Body of pancreas (tissue), 4 donors: ENCODE measurements around the gene LPCAT1. TPM values are rescaled to one million over a fixed set of nuclear protein-coding genes. Genes with fewer than 3 reads are reported as not detected.

Experiments
- ATAC-seq: fragments of 150-250 bp; one replicate; pipeline ENCODE4 v1.9.1; 2016
- DNase-seq, 4 donors: peaks; one replicate each; pipeline ENCODE4 v3.0.0-alpha.2; 2019
- H3K27ac ChIP-seq, 4 donors: fragments of 200-600 bp; sonication (generic); 1 replicate in 3 of 4; 2 replicates in 1 of 4; pipeline versions ENCODE4 v1.5.1 to v1.6.1; 2016 to 2019; ENCODE audit warnings: mild to moderate bottlenecking in 1 of 4, mixed read lengths in 1 of 4, moderate library complexity in 1 of 4
- H3K27me3 ChIP-seq, 2 donors: fragments of 200-600 bp; sonication (generic); one replicate each; pipeline ENCODE4 v1.6.0; 2016; ENCODE audit warnings: mild to moderate bottlenecking in 1 of 2
- H3K36me3 ChIP-seq, 2 donors: fragments of 200-600 bp; sonication (generic); replicated peaks in 1 of 2; 2 replicates each; pipeline ENCODE4 v1.5.1; 2016; ENCODE audit warnings: low read depth in 2 of 2; ENCODE audit not compliant: insufficient read depth in 1 of 2
- H3K4me1 ChIP-seq: fragments of 200-600 bp; sonication (generic); one replicate; pipeline ENCODE4 v1.6.0; 2016
- H3K4me3 ChIP-seq, 2 donors: fragments of 200-600 bp; sonication (generic); 1 replicate in 1 of 2; 2 replicates in 1 of 2; pipeline ENCODE4 v1.5.1; 2016 to 2019
- H3K9me3 ChIP-seq, 3 donors: fragments of 200-600 bp; sonication (generic); 1 replicate in 2 of 3; 2 replicates in 1 of 3; pipeline ENCODE4 v1.5.1; 2016
- CTCF ChIP-seq, 7 experiments: fragments of 450-650 bp in 4 of 7; fragments of 200-600 bp in 3 of 7; sonication (generic) in 3 of 7; IDR thresholded peaks; one replicate each; pipeline ENCODE4 v1.5.1; 2016 to 2019; ENCODE audit warnings: antibody characterized with exemption in 7 of 7
- POLR2A ChIP-seq, 3 donors: fragments of 450-650 bp; IDR thresholded peaks; one replicate each; pipeline ENCODE4 v1.6.1; 2016; ENCODE audit warnings: antibody characterized with exemption in 3 of 3, mild to moderate bottlenecking in 2 of 3
- WGBS, 2 donors: methylation state at CpG; one replicate each; pipeline ENCODE4 v1.1.5; 2017; 5-methylcytosine and 5-hydroxymethylcytosine counted together
- intact Hi-C: fragments of 100-400 bp; cut with DNase I; formaldehyde crosslinking; loops from one replicate; pipeline ENCODE4 v1.15.1; 2023
- total RNA-seq, 2 donors: library from RNA; depleted of rRNA; stranded (reverse); fragments of >200 nt; gene quantifications; one replicate each; pipeline ENCODE4 v1.1.0, GENCODE V29; 2016

LPCAT1 gene
- total RNA-seq, 2 donors from 2014 or later, result 17.1 to 21.5 TPM

GRCh38 chr5:1549475-1550030 is 25.8 kb upstream of the LPCAT1 start:
- Histone ChIP-seq H3K4me1 (no peaks in the 10 kb centered on the region), H3K36me3 (no peaks in the 10 kb centered on the region), H3K27ac (no peak overlapping the region), H3K4me3 (no peak overlapping the region), H3K27me3 (no peaks in the 10 kb centered on the region), H3K9me3 (no peaks in the 10 kb centered on the region)
- ATAC-seq, result no peak
- intact Hi-C loops, result no loop called here
- no peak for DNase-seq
- WGBS, 2 donors, result 73 to 75% methylated on average over 13 to 16 of the region's 16 CpGs
- TF ChIP-seq CTCF (IDR thresholded peaks at IDR 0.05), result no peak
- TF ChIP-seq POLR2A (IDR thresholded peaks at IDR 0.05), result no peak

- DNase-seq (no peak), ATAC-seq (no peak)
- Histone ChIP-seq H3K36me3 (no peaks in the 10 kb centered on the region), H3K27ac (no peak overlapping the region), H3K4me3 (no peak overlapping the region), H3K4me1 (no peaks in the 10 kb centered on the region), H3K27me3 (no peaks in the 10 kb centered on the region), H3K9me3 (no peaks in the 10 kb centered on the region)
- intact Hi-C loops, result no loop called here
- no peak for TF ChIP-seq CTCF (IDR thresholded peaks at IDR 0.05)
- TF ChIP-seq POLR2A (IDR thresholded peaks at IDR 0.05), result no peak
- 73 to 77% methylated on average over 25 to 29 of the region's 33 CpGs for WGBS, 2 donors
Observed at GRCh38 chr5:1548702-1549474, 25.1 kb upstream of the LPCAT1 start.

GRCh38 chr5:1547655-1548054 is 23.9 kb upstream of the LPCAT1 start:
- Histone ChIP-seq H3K9me3 (no peaks in the 10 kb centered on the region), H3K4me1 (no peaks in the 10 kb centered on the region), H3K27me3 (no peaks in the 10 kb centered on the region), H3K27ac (no peak overlapping the region), H3K36me3 (no peaks in the 10 kb centered on the region), H3K4me3 (no peak overlapping the region)
- intact Hi-C loops, result no loop called here
- 86 to 92% methylated on average over 6 of the region's 6 CpGs for WGBS, 2 donors
- TF ChIP-seq POLR2A (IDR thresholded peaks at IDR 0.05), result no peak
- no peak for TF ChIP-seq CTCF (IDR thresholded peaks at IDR 0.05)
- DNase-seq (no peak), ATAC-seq (no peak)

GRCh38 chr5:1547236-1547635 is 23.5 kb upstream of the LPCAT1 start:
- H3K36me3 ChIP-seq, result no peaks in the 10 kb centered on the region
- ATAC-seq, result no peak

More at GRCh38 chr5:1547236-1547635, 23.5 kb upstream of the LPCAT1 start:
- WGBS, 2 donors, result 83 to 85% methylated on average over 11 of the region's 11 CpGs
- Histone ChIP-seq H3K27me3 (no peaks in the 10 kb centered on the region), H3K27ac (no peak overlapping the region), H3K4me1 (no peaks in the 10 kb centered on the region), H3K4me3 (no peak overlapping the region), H3K9me3 (no peaks in the 10 kb centered on the region)
- no peak for DNase-seq
- intact Hi-C loops, result no loop called here
- TF ChIP-seq POLR2A (IDR thresholded peaks at IDR 0.05), result no peak
- no peak for TF ChIP-seq CTCF (IDR thresholded peaks at IDR 0.05)
